Thyroid gland (tissue), 4 donors: ENCODE results near the gene SULT1B1. TPM values are rescaled to one million over a fixed set of nuclear protein-coding genes. Genes with fewer than 3 reads are reported as not detected.

Source experiments
- DNase-seq, 2 donors: peaks; one replicate each; pipeline ENCODE4 v3.0.0-alpha.2; 2019
- H3K27ac ChIP-seq, 3 donors: fragments of 200-600 bp; sonication (generic); 1 replicate in 2 of 3; 2 replicates in 1 of 3; pipeline ENCODE4 v1.5.1; 2016 to 2019; ENCODE audit warnings: mild to moderate bottlenecking in 1 of 3, moderate library complexity in 1 of 3
- H3K27me3 ChIP-seq: fragments of 200-600 bp; sonication (generic); one replicate; pipeline ENCODE4 v1.5.1; 2019
- H3K36me3 ChIP-seq, 2 donors: fragments of 200-600 bp; sonication (generic); one replicate each; pipeline ENCODE4 v1.5.1; 2016 to 2019
- H3K4me1 ChIP-seq, 2 donors: fragments of 200-600 bp; sonication (generic); one replicate each; pipeline ENCODE4 v1.5.1; 2017 to 2019
- H3K4me3 ChIP-seq, 3 donors: fragments of 200-600 bp; sonication (generic); replicated peaks in 1 of 3; 1 replicate in 2 of 3; 2 replicates in 1 of 3; pipeline ENCODE4 v1.5.1; 2016; ENCODE audit warnings: mild to moderate bottlenecking in 1 of 3
- H3K9me3 ChIP-seq: fragments of 200-600 bp; sonication (generic); one replicate; pipeline ENCODE4 v1.5.1; 2017
- CTCF ChIP-seq, 6 experiments: fragments of 200-600 bp in 3 of 6; fragments of 450-650 bp in 3 of 6; sonication (generic) in 3 of 6; IDR thresholded peaks; one replicate each; pipeline ENCODE4 v1.5.1; 2016 to 2019; ENCODE audit warnings: antibody characterized with exemption in 6 of 6, mild to moderate bottlenecking in 2 of 6, inconsistent platforms in 1 of 6, moderate library complexity in 1 of 6
- POLR2A ChIP-seq, 2 donors: fragments of 450-650 bp; IDR thresholded peaks; one replicate each; pipeline ENCODE4 v1.6.1; 2017; ENCODE audit warnings: antibody characterized with exemption in 2 of 2, mild to moderate bottlenecking in 2 of 2, moderate library complexity in 1 of 2
- WGBS, 2 donors: methylation state at CpG; one replicate each; pipeline ENCODE4 v1.1.5; 2017; 5-methylcytosine and 5-hydroxymethylcytosine counted together
- intact Hi-C: fragments of 100-400 bp; cut with DNase I; formaldehyde crosslinking; loops from one replicate; pipeline ENCODE4 v1.15.1; 2023
- total RNA-seq, 4 donors: library from RNA; depleted of rRNA; stranded (reverse); fragments of >200 nt; gene quantifications; one replicate each; pipeline ENCODE4 v1.2.3, GENCODE V29; 2016

SULT1B1 gene
- total RNA-seq, 4 donors from 2014 or later, result 0.33 to 0.83 (median 0.51) TPM

DNA sequence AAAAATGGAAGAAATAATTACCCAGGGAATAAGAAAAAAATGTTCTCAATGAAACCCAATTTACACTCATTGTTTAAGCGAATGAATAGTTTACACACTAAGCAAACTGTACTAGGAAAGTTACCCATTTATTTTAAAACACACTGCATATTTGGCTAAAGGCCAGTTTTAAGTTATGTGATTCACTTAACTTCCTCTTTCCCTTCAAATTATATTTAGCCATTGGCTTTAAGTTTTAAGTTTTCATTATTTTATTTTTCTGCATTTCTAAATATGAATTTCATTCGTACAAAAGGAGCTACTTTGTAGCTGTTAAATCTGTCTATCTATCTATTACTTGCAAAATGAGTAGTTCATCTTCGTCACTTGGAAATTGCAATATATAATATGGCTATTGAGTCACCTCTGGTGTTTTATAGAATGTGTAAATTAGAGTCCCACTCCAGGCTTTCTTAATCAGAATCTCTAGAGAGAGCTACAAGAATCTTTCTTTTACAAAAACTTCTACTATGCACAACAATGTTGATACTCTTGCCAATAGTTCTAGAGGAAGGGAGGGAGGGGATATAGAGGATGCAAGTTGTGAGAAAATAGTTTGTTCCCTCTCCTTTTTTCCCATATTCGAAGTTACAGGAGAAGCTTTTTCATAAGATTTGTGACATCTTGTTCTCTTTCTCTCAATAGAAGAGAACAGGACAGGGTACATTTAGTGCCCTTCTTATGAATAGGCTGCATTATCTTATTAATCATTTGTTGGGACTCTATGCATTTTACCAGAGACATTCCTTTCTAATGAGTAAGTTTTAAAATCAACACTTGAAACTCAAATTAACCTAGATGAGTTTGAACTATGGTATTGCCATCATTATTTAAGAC lies 41.8 kb downstream of the SULT1B1 start:
- intact Hi-C loops, result no loop called here
- WGBS, 2 donors, result 62 to 63% methylated on average over 4 of the region's 4 CpGs
- Histone ChIP-seq H3K4me3 (no peak overlapping the region), H3K27me3 (no peaks in the 10 kb centered on the region), H3K27ac (no peak overlapping the region), H3K36me3 (no peaks in the 10 kb centered on the region), H3K9me3 (no peaks in the 10 kb centered on the region), H3K4me1 (no peaks in the 10 kb centered on the region)
- DNase-seq, result no peak
- no peak for TF ChIP-seq POLR2A (IDR thresholded peaks at IDR 0.05)

DNA sequence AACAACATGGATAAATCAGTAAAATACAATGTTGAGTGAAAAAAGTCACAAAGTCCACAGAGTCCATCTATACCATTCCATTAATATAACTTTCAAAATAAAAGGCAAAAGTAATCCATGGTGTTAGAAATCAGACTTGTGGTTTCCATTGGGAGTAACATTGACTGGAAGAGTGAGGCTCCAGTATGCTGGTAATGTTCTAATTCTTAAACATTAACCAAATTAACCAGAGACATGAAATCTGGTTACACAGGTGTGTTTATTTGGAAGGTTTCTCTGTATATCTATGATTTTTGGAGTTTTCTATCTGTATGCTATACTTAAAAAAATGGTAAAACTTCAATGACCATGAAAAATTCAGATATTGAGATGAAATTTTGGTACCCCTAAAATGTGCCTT lies 42.6 kb downstream of the SULT1B1 start:
- Histone ChIP-seq H3K9me3 (no peaks in the 10 kb centered on the region), H3K4me1 (no peaks in the 10 kb centered on the region), H3K36me3 (no peaks in the 10 kb centered on the region), H3K27ac (no peak overlapping the region), H3K4me3 (no peak overlapping the region), H3K27me3 (no peaks in the 10 kb centered on the region)
- TF ChIP-seq CTCF (IDR thresholded peaks at IDR 0.05) (no peak), POLR2A (IDR thresholded peaks at IDR 0.05) (no peak)
- no peak for DNase-seq
- intact Hi-C loops, result no loop called here

GRCh38 chr4:69716654-69717053 lies 43.8 kb downstream of the SULT1B1 start:
- no peaks in the 10 kb centered on the region for H3K4me1 ChIP-seq
- DNase-seq, result no peak
- no peaks in the 10 kb centered on the region for H3K36me3 ChIP-seq
- intact Hi-C loops, result no loop called here
- H3K27ac ChIP-seq, result no peak overlapping the region
- no peak overlapping the region for H3K4me3 ChIP-seq
- no peak for TF ChIP-seq POLR2A (IDR thresholded peaks at IDR 0.05)
- no peak for TF ChIP-seq CTCF (IDR thresholded peaks at IDR 0.05)
- 87 to 95% methylated on average over 2 of the region's 2 CpGs for WGBS, 2 donors
- no peaks in the 10 kb centered on the region for H3K9me3 ChIP-seq
- H3K27me3 ChIP-seq, result no peaks in the 10 kb centered on the region

DNA sequence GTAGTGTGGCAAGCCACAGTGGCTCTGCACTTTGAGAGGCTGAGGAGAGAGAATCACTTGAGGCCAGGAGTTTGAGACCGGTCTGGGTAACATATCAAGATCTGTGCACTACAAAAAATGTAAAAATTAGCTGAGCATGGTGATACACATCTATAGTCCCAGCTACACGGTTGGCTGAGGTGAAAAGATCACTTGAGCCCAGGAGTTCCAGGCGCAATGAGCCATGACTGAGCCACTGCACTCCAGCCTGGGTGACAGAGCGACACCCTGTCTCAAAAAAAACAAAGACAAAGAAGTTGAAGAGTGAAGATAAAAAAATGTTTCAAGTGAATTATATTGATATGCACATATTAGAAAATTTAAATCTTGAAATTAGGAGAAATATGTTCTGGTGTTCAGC lies 46.3 kb downstream of the SULT1B1 start:
- no peak for TF ChIP-seq CTCF (IDR thresholded peaks at IDR 0.05)
- no peak for TF ChIP-seq POLR2A (IDR thresholded peaks at IDR 0.05)
- Histone ChIP-seq H3K9me3 (no peaks in the 10 kb centered on the region), H3K27ac (no peak overlapping the region), H3K4me3 (no peak overlapping the region), H3K27me3 (no peaks in the 10 kb centered on the region), H3K4me1 (no peaks in the 10 kb centered on the region), H3K36me3 (no peaks in the 10 kb centered on the region)
- DNase-seq, result peak; percentile 32 to 58
- 29 to 31% methylated on average over 3 to 4 of the region's 4 CpGs for WGBS, 2 donors
- intact Hi-C loops, result no loop called here

GRCh38 chr4:69713593-69713992 lies 46.8 kb downstream of the SULT1B1 start:
- TF ChIP-seq CTCF (IDR thresholded peaks at IDR 0.05) (no peak), POLR2A (IDR thresholded peaks at IDR 0.05) (no peak)
- peak in 1 of 2 donors; percentile 3 for DNase-seq
- Histone ChIP-seq H3K27ac (no peak overlapping the region), H3K27me3 (no peaks in the 10 kb centered on the region), H3K36me3 (no peaks in the 10 kb centered on the region), H3K4me3 (no peak overlapping the region), H3K9me3 (no peaks in the 10 kb centered on the region), H3K4me1 (no peaks in the 10 kb centered on the region)
- intact Hi-C loops, result no loop called here
- WGBS, 2 donors, result 64 to 66% methylated on average over 2 of the region's 2 CpGs
